ENCODE measurements around the gene SHC2. TPM values are rescaled to one million over a fixed set of nuclear protein-coding genes. Genes with fewer than 3 reads are reported as not detected.
A peak's percentile ranks its signal among the peaks of the same experiment; 100 is the strongest.

Gene SHC2, protein sequence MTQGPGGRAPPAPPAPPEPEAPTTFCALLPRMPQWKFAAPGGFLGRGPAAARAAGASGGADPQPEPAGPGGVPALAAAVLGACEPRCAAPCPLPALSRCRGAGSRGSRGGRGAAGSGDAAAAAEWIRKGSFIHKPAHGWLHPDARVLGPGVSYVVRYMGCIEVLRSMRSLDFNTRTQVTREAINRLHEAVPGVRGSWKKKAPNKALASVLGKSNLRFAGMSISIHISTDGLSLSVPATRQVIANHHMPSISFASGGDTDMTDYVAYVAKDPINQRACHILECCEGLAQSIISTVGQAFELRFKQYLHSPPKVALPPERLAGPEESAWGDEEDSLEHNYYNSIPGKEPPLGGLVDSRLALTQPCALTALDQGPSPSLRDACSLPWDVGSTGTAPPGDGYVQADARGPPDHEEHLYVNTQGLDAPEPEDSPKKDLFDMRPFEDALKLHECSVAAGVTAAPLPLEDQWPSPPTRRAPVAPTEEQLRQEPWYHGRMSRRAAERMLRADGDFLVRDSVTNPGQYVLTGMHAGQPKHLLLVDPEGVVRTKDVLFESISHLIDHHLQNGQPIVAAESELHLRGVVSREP
- 31.6 TPM for total RNA-seq

DNA sequence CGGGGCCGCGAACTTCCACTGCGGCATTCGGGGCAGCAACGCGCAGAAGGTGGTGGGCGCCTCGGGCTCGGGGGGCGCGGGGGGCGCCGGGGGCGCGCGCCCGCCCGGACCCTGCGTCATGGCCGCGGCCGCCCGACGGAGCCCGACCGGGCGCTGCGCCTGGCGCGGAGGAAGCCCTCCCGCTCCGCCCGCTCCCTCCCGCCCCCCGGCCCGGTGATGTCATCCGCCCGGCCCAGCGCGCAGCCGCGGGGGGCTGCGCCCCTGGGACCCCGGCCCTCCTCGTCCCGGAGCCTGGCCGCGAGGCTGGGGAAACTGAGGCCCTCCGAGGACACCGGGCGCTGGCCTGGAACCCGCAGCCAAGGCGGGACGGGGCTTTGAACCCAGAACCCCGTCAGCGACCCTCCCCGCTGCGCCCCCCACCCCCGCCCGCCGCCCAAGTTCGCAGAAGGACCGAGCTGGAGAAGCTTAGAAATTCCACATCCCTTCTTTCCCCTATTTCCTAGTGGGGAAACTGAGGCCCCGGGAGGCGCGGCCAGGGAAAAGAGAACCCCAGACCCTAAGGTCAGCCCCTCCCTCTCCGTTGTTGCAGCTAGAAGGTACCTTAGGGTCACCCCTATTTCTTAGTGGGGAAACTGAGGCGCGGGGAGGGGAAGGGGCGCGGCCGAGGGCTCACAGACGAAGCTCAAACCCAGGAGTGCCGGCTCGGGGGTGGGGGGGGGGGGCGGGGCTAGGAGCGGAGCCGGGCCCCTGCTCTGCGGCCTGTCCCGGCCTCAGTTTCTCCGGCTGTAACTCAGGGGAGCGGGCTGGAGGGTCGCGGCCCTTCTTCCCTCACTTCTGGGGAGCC, at the start of gene SHC2:
Gene SHC2, minus strand, starts transcription at position 157 of the 844 bp plus-strand sequence. Its CDS starts 37 bp downstream, at position 120.
- DNase-seq (ENCODE audit: low spot score): no peak

DNA sequence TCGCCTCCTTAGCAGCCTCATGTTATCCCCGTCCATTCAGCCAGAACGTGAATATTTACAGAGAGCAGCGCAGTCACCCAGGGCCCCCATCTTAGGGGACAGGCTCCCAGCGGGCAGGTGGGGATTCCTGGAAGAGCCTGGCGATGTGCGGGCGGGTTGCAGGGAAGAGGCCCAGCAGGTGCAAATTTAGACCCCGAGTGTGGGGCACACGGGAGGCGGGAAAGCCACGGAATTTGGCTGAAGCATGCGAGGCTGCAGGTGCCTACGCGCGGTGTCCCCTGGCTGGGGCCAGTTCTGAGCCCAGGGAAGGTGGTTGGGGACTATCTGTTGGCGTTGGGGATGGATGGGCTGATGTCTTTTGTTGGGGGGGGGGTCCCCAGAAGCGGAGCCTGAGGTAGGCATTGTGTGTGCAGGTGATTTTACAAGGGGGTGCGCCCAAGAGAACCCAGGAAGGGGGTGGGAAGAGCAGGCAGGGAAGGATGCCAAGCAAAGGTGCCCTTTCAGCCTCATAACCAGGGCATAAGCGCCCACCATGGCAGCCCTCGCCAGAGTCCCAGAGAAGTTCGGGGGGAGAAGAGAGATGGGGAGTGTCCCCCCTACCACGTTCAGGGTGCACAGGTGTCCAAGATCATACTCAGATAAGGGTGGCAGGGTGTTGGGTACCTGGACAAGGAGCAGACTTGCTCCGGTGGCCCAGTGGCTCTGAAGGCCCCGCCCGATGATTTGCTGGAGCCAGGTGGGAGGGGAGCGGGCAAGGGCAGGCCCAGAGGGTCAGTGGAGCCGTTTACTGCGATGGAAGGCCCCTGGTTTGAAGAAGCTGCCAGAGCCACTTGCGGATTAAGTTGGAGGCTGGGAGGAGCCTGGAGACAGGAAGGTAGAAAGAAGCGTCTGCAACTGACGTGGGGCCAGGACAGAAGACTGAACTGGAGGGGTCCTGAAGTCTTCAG, 47.6 kb upstream of the SHC2 start:
- DNase-seq (ENCODE audit: low spot score) (peak; percentile 59), ATAC-seq (no peak)
- intact Hi-C loops (cut with DNase I): no loop called here

More for the DNA sequence above, at the start of gene SHC2:
- ATAC-seq: peak; percentile 59
- intact Hi-C loops (cut with DNase I): no loop called here

DNA sequence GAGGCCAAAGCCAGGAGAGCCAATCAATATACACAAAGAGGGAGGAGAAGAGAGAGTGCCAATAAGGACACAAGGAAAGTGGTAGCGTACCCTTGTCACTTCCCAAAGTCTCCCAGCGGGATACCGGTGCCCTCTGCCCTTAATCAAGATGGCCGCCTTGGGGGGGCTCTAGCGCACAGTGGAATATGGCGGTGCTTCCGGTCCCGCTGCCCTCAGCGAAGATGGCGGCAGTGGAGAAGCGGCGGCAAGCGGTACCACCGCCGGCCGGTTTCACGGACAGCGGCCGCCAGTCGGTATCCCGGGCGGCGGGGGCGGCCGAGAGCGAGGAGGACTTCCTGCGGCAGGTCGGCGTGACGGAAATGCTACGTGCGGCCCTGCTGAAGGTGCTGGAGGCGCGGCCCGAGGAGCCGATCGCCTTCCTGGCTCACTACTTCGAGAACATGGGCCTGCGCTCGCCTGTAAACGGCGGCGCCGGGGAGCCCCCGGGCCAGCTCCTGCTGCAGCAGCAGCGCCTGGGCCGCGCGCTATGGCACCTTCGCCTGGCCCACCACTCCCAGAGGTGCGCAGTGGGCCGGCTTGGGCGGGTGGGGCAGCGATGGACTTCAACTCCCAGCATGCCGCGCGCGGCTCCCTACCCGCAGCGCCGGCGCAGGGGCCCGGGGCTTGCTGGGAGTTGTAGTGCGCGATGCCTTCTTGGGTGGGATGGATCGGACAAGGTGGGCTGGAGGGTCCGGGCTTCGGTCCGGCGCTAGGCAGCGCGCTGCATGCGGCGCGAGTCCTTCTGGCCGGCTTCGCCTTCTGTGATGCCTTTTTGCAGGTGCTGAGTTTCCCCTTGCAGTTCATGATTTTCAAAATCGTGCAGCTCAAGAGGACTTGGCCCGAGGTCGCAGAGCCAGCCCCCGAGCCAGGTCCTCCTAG, 46.7 kb upstream of the SHC2 start, which contains the start of gene TPGS1:
Gene TPGS1, plus strand, starts transcription at position 212 of the 918 bp plus-strand sequence. Its CDS starts 10 bp downstream, at position 222.
- DNase-seq (ENCODE audit: low spot score) (peak; percentile 86), ATAC-seq (peak; percentile 92)
- intact Hi-C loops (cut with DNase I): no loop called here

DNA sequence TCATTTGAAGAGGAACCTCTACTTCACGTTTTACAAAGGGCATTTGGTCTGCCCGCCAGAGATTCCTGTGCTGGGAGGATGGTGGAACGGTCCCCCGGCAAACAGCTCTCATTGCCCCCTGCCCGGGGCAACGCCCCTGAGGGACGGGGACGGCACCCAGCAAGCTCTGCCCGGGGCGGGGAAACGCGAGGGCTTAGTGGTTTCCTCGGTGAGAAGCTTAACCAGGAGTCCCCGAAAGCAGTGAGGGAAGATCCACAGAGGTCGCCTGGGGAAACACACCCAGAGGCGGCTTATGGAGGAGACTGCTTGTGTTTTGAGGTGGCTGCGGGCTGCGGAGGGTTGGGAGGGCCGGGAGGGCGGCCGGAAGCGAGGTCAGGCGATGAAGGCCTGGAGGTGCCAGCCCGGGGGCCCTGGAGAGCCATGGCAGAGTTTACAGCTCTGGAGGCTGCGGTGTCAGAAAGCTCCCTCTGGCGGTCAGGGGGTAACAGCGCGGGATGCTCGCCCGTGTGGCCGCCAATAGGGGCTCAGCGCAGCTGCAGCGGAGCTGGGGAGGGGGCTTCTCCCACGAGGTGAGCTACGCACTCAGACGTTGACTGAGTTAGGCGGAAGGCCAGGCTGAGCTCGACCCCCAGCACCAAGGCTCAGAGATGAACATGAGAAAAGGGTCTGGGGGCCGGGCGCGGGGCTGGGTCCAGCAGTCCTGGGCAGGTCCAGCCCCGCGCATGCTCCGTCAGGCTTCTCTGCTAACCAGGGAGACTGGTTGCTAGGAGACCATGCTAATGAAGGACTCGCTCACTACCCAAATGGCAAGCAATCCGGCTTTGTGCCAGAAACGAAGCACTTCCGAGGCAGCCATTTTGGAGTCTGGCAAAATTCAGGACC, 45.8 kb upstream of the SHC2 start:
- DNase-seq (ENCODE audit: low spot score) (peak; percentile 98), ATAC-seq (peak; percentile 96)
- intact Hi-C loops (cut with DNase I): no loop called here

DNA sequence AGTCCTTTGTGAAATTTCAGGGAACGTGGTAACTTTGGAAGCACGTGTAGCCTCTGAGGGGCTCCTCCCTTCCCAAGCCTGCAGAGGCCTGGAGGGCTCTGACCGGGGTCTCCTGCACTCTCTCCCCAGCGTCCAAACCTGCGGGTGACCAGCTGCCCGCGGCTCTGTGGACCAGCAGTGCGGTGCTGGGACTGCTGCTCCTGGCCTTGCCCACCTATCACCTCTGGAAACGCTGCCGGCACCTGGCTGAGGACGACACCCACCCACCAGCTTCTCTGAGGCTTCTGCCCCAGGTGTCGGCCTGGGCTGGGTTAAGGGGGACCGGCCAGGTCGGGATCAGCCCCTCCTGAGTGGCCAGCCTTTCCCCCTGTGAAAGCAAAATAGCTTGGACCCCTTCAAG, 43.8 kb upstream of the SHC2 start:
- ATAC-seq: no peak
- DNase-seq (ENCODE audit: low spot score): peak; percentile 55
- intact Hi-C loops (cut with DNase I): no loop called here

DNA sequence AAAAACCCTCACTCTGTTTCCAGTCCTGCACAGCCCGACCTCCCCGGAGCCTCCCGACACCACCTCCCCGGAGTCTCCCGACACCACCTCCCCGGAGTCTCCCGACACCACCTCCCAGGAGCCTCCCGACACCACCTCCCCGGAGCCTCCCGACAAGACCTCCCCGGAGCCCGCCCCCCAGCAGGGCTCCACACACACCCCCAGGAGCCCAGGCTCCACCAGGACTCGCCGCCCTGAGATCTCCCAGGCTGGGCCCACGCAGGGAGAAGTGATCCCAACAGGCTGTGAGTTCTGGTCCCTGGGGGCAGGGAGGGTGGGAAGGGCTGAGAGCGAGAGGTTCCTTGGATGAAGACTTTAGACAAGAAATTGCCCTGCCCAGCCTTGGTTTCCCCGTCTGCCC, 40.8 kb upstream of the SHC2 start:
- ATAC-seq (no peak), DNase-seq (ENCODE audit: low spot score) (peak; percentile 52)
- intact Hi-C loops (cut with DNase I): no loop called here

DNA sequence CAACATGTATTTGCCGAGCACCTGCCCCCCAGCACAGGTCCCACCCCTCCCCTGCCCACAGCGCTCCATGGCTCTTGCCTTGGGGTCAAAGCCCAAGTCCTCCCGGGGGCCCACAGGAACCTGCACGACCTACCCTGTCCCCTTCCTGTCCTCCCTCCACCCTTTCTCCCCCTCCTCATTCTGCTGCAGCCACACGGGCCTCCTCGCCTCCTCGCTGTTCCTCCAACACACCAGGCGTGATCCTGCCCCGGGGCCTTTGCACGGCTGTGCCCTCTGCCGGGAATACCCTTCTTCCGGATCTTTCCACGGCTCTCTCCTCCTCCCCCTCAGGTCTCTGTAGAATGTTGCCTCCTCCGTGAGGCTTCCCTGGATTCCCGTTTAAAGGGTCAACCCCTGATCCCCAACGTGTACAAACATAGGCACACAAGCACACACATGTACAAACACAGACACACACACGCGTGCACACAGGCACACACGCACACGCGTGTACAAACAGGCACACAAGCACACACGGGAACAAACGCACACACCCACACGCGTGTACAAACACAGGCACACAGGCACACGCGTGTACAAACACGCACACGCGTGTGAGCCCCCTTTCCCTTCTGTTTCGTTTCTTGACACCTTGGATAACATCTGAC, 38.3 kb upstream of the SHC2 start:
- ATAC-seq (no peak), DNase-seq (ENCODE audit: low spot score) (peak; percentile 47)
- intact Hi-C loops (cut with DNase I): no loop called here

DNA sequence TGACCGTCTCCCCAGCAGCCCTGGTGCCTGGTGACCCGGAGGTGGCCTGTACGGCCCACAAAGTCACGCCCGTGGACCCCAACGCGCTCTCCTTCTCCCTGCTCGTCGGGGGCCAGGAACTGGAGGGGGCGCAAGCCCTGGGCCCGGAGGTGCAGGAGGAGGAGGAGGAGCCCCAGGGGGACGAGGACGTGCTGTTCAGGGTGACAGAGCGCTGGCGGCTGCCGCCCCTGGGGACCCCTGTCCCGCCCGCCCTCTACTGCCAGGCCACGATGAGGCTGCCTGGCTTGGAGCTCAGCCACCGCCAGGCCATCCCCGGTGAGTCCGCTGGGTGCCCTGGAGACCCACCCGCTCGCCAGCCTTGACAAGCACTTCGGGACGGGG, 37.7 kb upstream of the SHC2 start:
- intact Hi-C loops (cut with DNase I): no loop called here

DNA sequence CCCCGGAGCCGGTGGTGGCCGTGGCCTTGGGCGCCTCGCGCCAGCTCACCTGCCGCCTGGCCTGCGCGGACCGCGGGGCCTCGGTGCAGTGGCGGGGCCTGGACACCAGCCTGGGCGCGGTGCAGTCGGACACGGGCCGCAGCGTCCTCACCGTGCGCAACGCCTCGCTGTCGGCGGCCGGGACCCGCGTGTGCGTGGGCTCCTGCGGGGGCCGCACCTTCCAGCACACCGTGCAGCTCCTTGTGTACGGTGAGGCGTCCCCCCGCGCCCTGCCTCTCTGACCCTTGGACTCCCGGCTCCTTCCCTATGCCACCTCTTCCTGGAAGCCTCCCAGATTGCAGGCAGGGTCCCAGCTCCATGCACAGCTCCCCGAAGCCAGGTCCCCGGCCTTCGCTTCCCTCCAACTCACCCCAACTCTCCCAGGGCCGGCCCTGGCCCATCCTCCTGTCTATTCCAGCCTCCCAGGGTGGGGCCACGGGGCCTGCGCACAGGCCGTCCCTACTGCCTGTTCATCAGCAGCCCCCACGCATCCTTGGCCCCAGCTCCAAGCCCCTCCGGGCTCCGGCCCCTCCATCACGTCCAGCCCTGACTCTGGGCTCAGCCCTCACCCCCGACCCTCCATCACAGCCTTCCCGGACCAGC, 37.2 kb upstream of the SHC2 start:
- DNase-seq (ENCODE audit: low spot score) (peak; percentile 56), ATAC-seq (no peak)
- intact Hi-C loops (cut with DNase I): no loop called here

More for the DNA sequence above, 37.7 kb upstream of the SHC2 start:
- peak; percentile 35 for DNase-seq (ENCODE audit: low spot score)
- ATAC-seq: no peak

DNA sequence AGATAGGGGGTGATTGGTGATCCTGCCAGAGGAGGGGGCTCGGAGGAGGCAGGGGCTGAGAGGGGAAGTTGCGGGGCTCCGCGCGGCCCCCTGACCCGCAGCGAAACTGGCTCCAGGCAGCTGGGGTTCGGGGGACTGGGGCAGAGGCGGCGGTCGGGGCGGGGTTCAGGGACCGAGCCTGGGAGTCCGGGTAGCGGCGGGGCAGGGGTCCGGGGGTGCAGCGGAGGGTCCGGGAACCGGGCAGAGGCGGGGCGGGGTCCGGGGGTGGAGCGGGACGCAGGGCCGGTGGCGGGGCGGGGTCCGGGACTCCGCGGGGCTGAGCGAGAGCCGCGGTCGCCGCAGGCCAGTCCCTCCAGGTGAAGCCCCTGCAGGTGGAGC, 36.6 kb upstream of the SHC2 start:
- intact Hi-C loops (cut with DNase I): no loop called here
- DNase-seq (ENCODE audit: low spot score) (peak; percentile 56), ATAC-seq (no peak)

DNA sequence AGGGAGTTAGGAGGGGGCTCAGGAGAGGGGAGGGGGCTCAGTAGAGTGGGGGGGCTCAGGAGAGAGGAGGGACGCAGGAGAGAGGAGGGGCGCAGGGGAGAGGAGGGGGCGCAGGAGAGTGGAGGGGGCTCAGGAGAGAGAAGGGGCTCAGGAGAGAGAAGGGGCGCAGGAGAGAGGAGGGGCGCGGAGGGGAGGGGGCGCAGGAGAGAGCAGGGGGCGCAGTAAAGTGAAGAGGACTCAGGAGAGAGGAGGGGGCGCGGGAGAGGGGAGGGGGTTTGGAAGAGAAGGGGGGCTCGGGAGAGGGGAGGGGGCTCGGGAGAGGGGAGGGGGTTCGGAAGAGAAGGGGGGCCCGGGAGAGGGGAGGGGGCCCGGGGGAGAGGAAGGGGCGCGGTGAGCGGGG, 36.2 kb upstream of the SHC2 start:
- DNase-seq (ENCODE audit: low spot score): peak; percentile 42
- no peak for ATAC-seq
- intact Hi-C loops (cut with DNase I): no loop called here

DNA sequence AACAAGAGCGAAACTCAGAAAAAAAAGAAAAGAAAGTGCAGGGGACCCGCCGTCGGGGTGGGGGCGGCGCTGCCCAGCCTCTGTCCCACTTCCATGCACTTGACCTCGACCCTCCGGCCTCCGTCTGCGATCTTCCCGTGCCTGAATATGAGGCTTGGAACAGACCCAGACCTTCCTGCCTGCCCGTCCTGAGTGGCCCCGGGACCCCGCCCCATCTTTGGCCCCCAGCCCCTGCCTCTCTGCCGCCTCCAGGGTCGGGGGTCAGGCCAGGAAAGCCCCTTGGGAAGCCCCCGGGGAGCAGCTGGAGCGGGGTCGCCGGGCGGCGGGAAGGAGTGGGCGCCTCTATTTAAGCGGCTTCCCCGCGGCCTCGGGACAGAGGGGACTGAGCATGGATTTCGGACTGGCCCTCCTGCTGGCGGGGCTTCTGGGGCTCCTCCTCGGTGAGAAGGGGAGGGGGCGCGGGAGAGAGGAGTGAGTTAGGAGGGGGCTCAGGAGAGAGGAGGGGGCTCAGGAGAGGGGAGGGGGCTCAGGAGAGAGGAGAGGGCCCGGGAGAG, 35.4 kb upstream of the SHC2 start, which contains the start of gene MADCAM1:
Gene MADCAM1, plus strand, starts transcription at position 375 of the 554 bp plus-strand sequence. Its CDS starts 14 bp downstream, at position 389.
- no peak for ATAC-seq
- intact Hi-C loops (cut with DNase I): no loop called here
- peak; percentile 56 for DNase-seq (ENCODE audit: low spot score)

DNA sequence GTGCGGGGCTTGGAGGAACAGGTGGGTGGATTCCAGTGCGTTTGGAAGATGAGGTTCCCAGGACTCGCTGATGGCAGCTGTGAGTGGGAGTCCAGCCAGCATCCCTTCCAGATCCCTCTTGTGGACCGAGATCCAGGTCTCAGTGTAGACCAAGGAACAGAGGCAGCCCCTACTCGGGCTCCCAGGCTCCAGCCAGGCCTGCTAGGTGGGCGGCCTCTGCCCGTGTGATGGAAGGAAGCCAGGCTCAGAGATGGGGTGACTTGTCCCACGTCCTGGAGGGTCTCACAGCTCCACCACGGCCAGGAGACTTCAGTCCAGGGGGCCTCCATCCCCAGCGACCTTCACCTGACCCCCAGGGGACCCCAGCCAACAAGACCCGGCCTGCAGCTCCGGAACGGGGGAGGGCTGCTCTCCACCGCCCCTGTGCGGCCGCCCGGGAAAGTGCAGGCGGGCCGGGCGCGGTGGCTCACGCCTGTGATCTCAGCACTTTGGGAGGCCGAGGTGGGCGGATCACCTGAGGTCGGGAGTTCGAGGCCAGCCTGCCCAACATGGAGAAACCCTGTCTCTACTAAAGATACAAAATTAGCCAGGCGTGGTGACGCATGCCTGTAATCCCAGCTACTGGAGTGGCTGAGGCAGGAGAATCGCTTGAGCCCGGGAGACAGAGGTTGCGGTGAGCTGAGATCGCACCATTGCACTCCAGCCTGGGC, 34.7 kb upstream of the SHC2 start:
- ATAC-seq: no peak
- DNase-seq (ENCODE audit: low spot score): peak; percentile 61
- intact Hi-C loops (cut with DNase I): no loop called here

DNA sequence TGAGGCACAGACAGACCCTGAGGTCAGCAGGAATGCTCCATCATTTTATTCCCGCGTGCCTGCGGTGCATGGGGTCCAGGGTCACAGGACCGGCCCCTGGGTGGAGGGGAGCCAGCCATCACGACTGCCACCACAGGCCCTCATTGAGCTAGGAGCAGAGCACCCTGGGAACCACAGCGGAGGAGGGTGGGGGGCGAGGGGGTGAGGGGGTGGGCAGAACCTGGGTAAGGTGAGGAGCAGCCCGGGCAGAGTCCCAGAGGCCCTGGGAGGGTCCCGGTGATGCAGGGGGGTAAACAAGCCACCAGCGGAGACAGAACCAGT, 34.2 kb upstream of the SHC2 start:
- ATAC-seq: no peak
- DNase-seq (ENCODE audit: low spot score): peak; percentile 57
- intact Hi-C loops (cut with DNase I): no loop called here
